PC-3 (cell line): ENCODE results near the gene CCDC197. TPM values are rescaled to one million over a fixed set of nuclear protein-coding genes. Genes with fewer than 3 reads are reported as not detected.

Source experiments
- ATAC-seq: fragments of 200-7000 bp; cut with Tn5 transposase; 2 replicates; pipeline ENCODE4 v1.9.1; 2020; ENCODE audit warnings: mild to moderate bottlenecking, moderate library complexity
- BruUV-seq: library from RNA; stranded (reverse); fragments of 400-500 nt; replicated peaks from 2 replicates; lab custom pipeline; 2021; lab: Mats Ljungman, UMichigan
- CTCF ChIA-PET: fragments of 300-600 bp; sonication (Branson Sonifier 250); formaldehyde crosslinking; loops from one replicate; lab custom pipeline; 2022; ENCODE audit warnings: antibody characterized with exemption; lab: Charles Lee
- POLR2A ChIA-PET: fragments of 300-600 bp; sonication (Branson Sonifier 250); formaldehyde crosslinking; loops from one replicate; lab custom pipeline; 2022; ENCODE audit warnings: antibody characterized with exemption; ENCODE audit not compliant: unreplicated experiment; lab: Charles Lee
- DNase-seq: peaks from one replicate; pipeline ENCODE4 v3.0.0-alpha.2; 2015
- H2AFZ ChIP-seq: fragments of 300-600 bp; sonication (generic); 2 replicates; pipeline ENCODE4 v1.6.0; 2016; ENCODE audit warnings: antibody characterized with exemption, low read length
- H3F3A ChIP-seq: fragments of 300-600 bp; sonication (generic); one replicate; pipeline ENCODE4 v1.6.0; 2017; ENCODE audit warnings: antibody characterized with exemption, low read length, control low read depth, mild to moderate bottlenecking; ENCODE audit not compliant: unreplicated experiment
- H3K27ac ChIP-seq: fragments of 300-600 bp; sonication (generic); 2 replicates; pipeline ENCODE4 v1.5.1; 2016; ENCODE audit warnings: mild to moderate bottlenecking, low read length
- H3K27me3 ChIP-seq: fragments of 300-600 bp; sonication (generic); 2 replicates; pipeline ENCODE4 v1.6.1; 2016; ENCODE audit warnings: low read length, mixed read lengths
- H3K36me3 ChIP-seq: fragments of 300-600 bp; sonication (generic); 2 replicates; pipeline ENCODE4 v1.6.1; 2016; ENCODE audit warnings: low read depth, mixed run types, low read length, mixed read lengths
- H3K4me1 ChIP-seq: fragments of 300-600 bp; sonication (generic); 2 replicates; pipeline ENCODE4 v1.5.1; 2016; ENCODE audit warnings: low read length; ENCODE audit not compliant: insufficient read depth
- H3K4me2 ChIP-seq: fragments of 300-600 bp; sonication (generic); 2 replicates; pipeline ENCODE4 v1.6.0; 2016; ENCODE audit warnings: low read length
- H3K4me3 ChIP-seq: fragments of 300-600 bp; sonication (generic); 2 replicates; pipeline ENCODE4 v1.5.1; 2016; ENCODE audit warnings: mild to moderate bottlenecking, low read length, mixed read lengths
- H3K79me2 ChIP-seq: fragments of 300-600 bp; sonication (generic); 2 replicates; pipeline ENCODE4 v1.6.1; 2017; ENCODE audit warnings: low read length, mixed read lengths
- H3K9ac ChIP-seq: fragments of 300-600 bp; sonication (generic); 2 replicates; pipeline ENCODE4 v1.6.0; 2016; ENCODE audit warnings: mild to moderate bottlenecking, low read length
- H3K9me2 ChIP-seq: fragments of 300-600 bp; sonication (generic); replicated peaks from 2 replicates; pipeline ENCODE4 v1.6.1; 2016; ENCODE audit warnings: mixed run types, low read length, mixed read lengths
- H3K9me3 ChIP-seq: fragments of 300-600 bp; sonication (generic); 2 replicates; pipeline ENCODE4 v1.6.1; 2016; ENCODE audit warnings: low read length, mixed read lengths
- H4K20me1 ChIP-seq: fragments of 300-600 bp; sonication (generic); 2 replicates; pipeline ENCODE4 v1.6.1; 2016; ENCODE audit warnings: low read length, mixed read lengths
- EZH2 ChIP-seq: fragments of 300-600 bp; sonication (generic); IDR thresholded peaks from one replicate; pipeline ENCODE4 v1.6.1; 2017; ENCODE audit warnings: antibody characterized with exemption, mild to moderate bottlenecking, low read length; ENCODE audit not compliant: unreplicated experiment
- EZH2phosphoT487 ChIP-seq: fragments of 300-600 bp; sonication (generic); IDR thresholded peaks from 2 replicates; pipeline ENCODE4 v1.6.1; 2018; ENCODE audit warnings: mild to moderate bottlenecking, antibody characterized with exemption, low read length, borderline replicate concordance
- intact Hi-C: fragments of 100-400 bp; cut with micrococcal nuclease; formaldehyde crosslinking; loops from 2 replicates; pipeline ENCODE4 v1.9.0; 2023
- total RNA-seq: library from RNA; depleted of rRNA; stranded (reverse); fragments of >200 nt; gene quantifications from 2 replicates; pipeline ENCODE4 v1.2.3, GENCODE V29; 2014
- TF ChIP-seq, protein P1 (sequence below): fragments of 300-600 bp; sonication (generic); conservative IDR thresholded peaks from 2 replicates; pipeline ENCODE4 v1.5.1; 2017; ENCODE audit warnings: antibody characterized with exemption, low read depth, mild to moderate bottlenecking, low read length

CCDC197 gene
- total RNA-seq, 1 experiment from 2014 or later: not detected

DNA sequence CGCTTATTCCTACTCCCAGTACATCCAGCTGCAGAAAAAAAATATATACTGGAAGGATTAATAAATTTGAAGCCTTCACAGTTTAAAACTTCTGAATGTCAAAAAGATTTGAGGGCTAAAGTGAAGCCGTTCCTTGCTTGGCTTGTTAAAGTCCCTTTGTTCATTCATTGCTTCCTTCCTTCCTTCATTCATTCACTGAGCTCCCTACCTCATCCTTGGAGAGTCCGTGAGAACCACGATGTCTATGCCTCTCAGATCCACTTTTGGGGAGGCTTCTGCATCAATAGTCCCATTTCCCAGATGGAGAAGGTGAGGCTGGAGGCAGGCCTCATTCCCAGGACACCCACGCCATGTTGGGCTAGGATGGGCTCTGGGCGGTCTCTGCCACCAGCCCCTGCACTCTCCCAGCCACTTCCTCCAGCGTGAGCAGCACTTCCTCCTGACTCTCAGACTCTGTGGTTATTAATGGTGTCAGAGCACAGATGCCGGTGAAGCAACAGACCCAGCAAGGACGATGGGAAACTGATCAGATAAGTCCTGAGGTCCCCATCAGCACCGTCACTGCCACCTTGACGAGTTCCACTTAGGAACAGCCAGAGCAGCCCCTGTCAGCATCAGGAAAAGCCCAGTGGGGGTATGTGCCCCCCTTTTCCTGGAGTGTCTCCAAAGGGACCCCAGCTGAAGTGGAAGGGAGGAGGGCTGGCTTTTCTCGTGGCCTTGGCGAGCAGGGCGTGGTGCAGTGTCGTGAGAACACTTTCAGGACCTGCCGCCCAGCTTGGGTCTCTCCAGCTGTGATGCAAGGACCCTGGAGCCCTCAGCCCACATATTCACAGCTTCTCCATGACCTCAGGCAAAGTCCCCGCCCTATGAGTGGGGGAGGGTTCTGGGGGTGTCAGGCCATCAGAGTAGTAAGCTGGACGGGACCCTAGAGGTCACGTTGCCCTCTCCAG lies 41.9 kb upstream of the CCDC197 start:
- Histone ChIP-seq H3K36me3 (no peaks in the 10 kb centered on the region), H3K79me2 (no peaks in the 10 kb centered on the region), H3K4me1 (peaks cover 16% of the 10 kb centered on the region), H3K9ac (no peak overlapping the region), H3K9me3 (no peaks in the 10 kb centered on the region), H3K4me3 (no peak overlapping the region), H4K20me1 (no peaks in the 10 kb centered on the region), H3F3A (no peaks in the 10 kb centered on the region), H2AFZ (no peak overlapping the region), H3K4me2 (no peak overlapping the region), H3K27me3 (no peaks in the 10 kb centered on the region), H3K9me2 (no peaks in the 10 kb centered on the region), H3K27ac (no peak overlapping the region)
- intact Hi-C loops: no loop called here
- TF ChIP-seq EZH2phosphoT487 (no peak), EZH2 (no peak)
- TF ChIP-seq, protein P1, sequence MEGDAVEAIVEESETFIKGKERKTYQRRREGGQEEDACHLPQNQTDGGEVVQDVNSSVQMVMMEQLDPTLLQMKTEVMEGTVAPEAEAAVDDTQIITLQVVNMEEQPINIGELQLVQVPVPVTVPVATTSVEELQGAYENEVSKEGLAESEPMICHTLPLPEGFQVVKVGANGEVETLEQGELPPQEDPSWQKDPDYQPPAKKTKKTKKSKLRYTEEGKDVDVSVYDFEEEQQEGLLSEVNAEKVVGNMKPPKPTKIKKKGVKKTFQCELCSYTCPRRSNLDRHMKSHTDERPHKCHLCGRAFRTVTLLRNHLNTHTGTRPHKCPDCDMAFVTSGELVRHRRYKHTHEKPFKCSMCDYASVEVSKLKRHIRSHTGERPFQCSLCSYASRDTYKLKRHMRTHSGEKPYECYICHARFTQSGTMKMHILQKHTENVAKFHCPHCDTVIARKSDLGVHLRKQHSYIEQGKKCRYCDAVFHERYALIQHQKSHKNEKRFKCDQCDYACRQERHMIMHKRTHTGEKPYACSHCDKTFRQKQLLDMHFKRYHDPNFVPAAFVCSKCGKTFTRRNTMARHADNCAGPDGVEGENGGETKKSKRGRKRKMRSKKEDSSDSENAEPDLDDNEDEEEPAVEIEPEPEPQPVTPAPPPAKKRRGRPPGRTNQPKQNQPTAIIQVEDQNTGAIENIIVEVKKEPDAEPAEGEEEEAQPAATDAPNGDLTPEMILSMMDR: no peak
- POLR2A ChIA-PET: no interaction called here
- ATAC-seq (no peak), DNase-seq (no peak)
- CTCF ChIA-PET: no interaction called here
- BruUV-seq: no TSS peak

DNA sequence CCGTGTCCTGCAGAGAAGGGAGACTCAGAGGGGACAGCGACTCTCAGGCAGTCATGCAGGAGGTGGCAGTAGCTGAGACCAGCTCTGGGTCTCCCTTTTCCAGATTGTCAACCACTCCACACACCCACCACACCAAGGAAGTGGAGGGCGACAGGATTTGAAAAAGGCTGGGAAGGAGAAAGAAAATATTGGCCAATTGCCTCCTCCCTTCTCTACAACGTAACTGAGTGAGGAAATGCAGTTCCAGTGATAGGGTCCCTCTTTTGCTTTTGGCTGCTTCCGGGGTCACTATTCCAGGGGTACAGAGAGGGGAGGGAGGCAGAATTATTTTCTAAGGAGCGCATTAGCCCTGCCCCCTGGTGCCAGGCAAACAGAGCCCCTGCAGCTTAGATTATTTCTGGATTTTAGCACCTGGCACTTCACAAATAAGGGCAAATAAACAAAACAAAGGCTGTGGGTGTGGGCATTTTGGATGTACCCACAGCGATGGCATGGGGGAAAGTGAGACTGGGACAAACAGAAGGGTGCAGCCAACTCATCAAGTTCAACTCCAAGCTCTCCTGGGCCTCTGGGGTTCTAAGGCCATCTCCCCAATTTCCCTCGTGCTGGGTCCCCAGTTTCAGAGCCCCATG lies 41.1 kb upstream of the CCDC197 start:
- H3K4me3 ChIP-seq: no peak overlapping the region
- ChIA-PET CTCF (no interaction called here), POLR2A (no interaction called here)
- ATAC-seq (no peak), DNase-seq (no peak)
- BruUV-seq: no TSS peak
- no peaks in the 10 kb centered on the region for H3F3A ChIP-seq
- no peaks in the 10 kb centered on the region for H3K79me2 ChIP-seq
- H3K27ac ChIP-seq: no peak overlapping the region
- H3K27me3 ChIP-seq: no peaks in the 10 kb centered on the region
- no peaks in the 10 kb centered on the region for H3K9me2 ChIP-seq
- no peaks in the 10 kb centered on the region for H3K9me3 ChIP-seq
- H3K36me3 ChIP-seq: no peaks in the 10 kb centered on the region
- H3K9ac ChIP-seq: no peak overlapping the region
- H2AFZ ChIP-seq: no peak overlapping the region
- peaks cover 21% of the 10 kb centered on the region for H3K4me1 ChIP-seq
- no peak overlapping the region for H3K4me2 ChIP-seq
- H4K20me1 ChIP-seq: no peaks in the 10 kb centered on the region
- TF ChIP-seq EZH2phosphoT487 (no peak), EZH2 (no peak)
- TF ChIP-seq, protein P1: no peak
- intact Hi-C loops: no loop called here
